ENCODE results near the gene PCDH9.

Gene PCDH9

GRCh38 chr13:67017276-67017675, 212.9 kb downstream of the PCDH9 start:
- H3K18ac ChIP-seq (ENCODE audit: low read length): no peak overlapping the region
- H3K9me3 ChIP-seq (ENCODE audit: insufficient read depth, low read depth, low read length): no peaks in the 10 kb centered on the region
- no peak overlapping the region for H3K14ac ChIP-seq (ENCODE audit: low read length)
- no peak overlapping the region for H2AFZ ChIP-seq (ENCODE audit: insufficient read depth, low read length, poor library complexity)
- no peak overlapping the region for H4K8ac ChIP-seq (ENCODE audit: low read depth, low read length)
- no peak overlapping the region for H2BK5ac ChIP-seq (ENCODE audit: low read depth, low read length, poor library complexity)
- H2AK5ac ChIP-seq (ENCODE audit: low read length): no peak overlapping the region
- H2BK120ac ChIP-seq (ENCODE audit: insufficient read depth, low read length, poor library complexity): no peak overlapping the region
- no peak overlapping the region for H3K4me2 ChIP-seq (ENCODE audit: low read length)
- H3K27me3 ChIP-seq (ENCODE audit: insufficient read depth, low read length): no peaks in the 10 kb centered on the region
- no peak overlapping the region for H3K27ac ChIP-seq (ENCODE audit: low read depth, low read length)
- no peak for DNase-seq
- H3K23ac ChIP-seq (ENCODE audit: low read length): no peak overlapping the region
- no peaks in the 10 kb centered on the region for H3K79me2 ChIP-seq (ENCODE audit: control insufficient read depth, insufficient read depth, low read length, poor library complexity)
- no peak overlapping the region for H4K91ac ChIP-seq (ENCODE audit: low read depth, low read length)
- H3K36me3 ChIP-seq (ENCODE audit: control insufficient read depth in 1 of 2, insufficient read depth in 2 of 2, low read length in 2 of 2): no peaks in the 10 kb centered on the region
- no CpG with 5 or more reads among the region's 2 CpGs for WGBS (ENCODE audit: extremely low coverage, insufficient coverage, insufficient read length)
- H3K4ac ChIP-seq (ENCODE audit: low read depth, low read length): no peak overlapping the region
- no peak overlapping the region for H3K4me3 ChIP-seq (ENCODE audit: low read depth, low read length)
- H3K9ac ChIP-seq (ENCODE audit: low read length): no peak overlapping the region
- H4K12ac ChIP-seq (ENCODE audit: low read depth, low read length): no peak overlapping the region
- no peaks in the 10 kb centered on the region for H3K79me1 ChIP-seq (ENCODE audit: low read length)
- no peak overlapping the region for H2BK12ac ChIP-seq (ENCODE audit: low read length)
- H3K4me1 ChIP-seq (ENCODE audit: control insufficient read depth in 1 of 2, insufficient read depth in 2 of 2, low read length in 2 of 2): no peaks in the 10 kb centered on the region

GRCh38 chr13:67015976-67016600, 214.0 kb downstream of the PCDH9 start:
- no peaks in the 10 kb centered on the region for H3K27me3 ChIP-seq (ENCODE audit: insufficient read depth, low read length)
- H3K79me1 ChIP-seq (ENCODE audit: low read length): no peaks in the 10 kb centered on the region
- H3K18ac ChIP-seq (ENCODE audit: low read length): no peak overlapping the region
- H3K4me1 ChIP-seq (ENCODE audit: control insufficient read depth in 1 of 2, insufficient read depth in 2 of 2, low read length in 2 of 2): no peaks in the 10 kb centered on the region
- no peak overlapping the region for H3K9ac ChIP-seq (ENCODE audit: low read length)
- no peaks in the 10 kb centered on the region for H3K79me2 ChIP-seq (ENCODE audit: control insufficient read depth, insufficient read depth, low read length, poor library complexity)
- H2AFZ ChIP-seq (ENCODE audit: insufficient read depth, low read length, poor library complexity): no peak overlapping the region
- no peak overlapping the region for H3K4ac ChIP-seq (ENCODE audit: low read depth, low read length)
- H3K4me2 ChIP-seq (ENCODE audit: low read length): no peak overlapping the region
- no peak overlapping the region for H4K8ac ChIP-seq (ENCODE audit: low read depth, low read length)
- WGBS (ENCODE audit: extremely low coverage, insufficient coverage, insufficient read length): no CpG with 5 or more reads among the region's 2 CpGs
- H2BK12ac ChIP-seq (ENCODE audit: low read length): no peak overlapping the region
- H2BK5ac ChIP-seq (ENCODE audit: low read depth, low read length, poor library complexity): no peak overlapping the region
- H3K23ac ChIP-seq (ENCODE audit: low read length): no peak overlapping the region
- H3K27ac ChIP-seq (ENCODE audit: low read depth, low read length): no peak overlapping the region
- no peaks in the 10 kb centered on the region for H3K36me3 ChIP-seq (ENCODE audit: control insufficient read depth in 1 of 2, insufficient read depth in 2 of 2, low read length in 2 of 2)
- no peaks in the 10 kb centered on the region for H3K9me3 ChIP-seq (ENCODE audit: insufficient read depth, low read depth, low read length)
- no peak overlapping the region for H2AK5ac ChIP-seq (ENCODE audit: low read length)
- no peak overlapping the region for H2BK120ac ChIP-seq (ENCODE audit: insufficient read depth, low read length, poor library complexity)
- no peak overlapping the region for H4K91ac ChIP-seq (ENCODE audit: low read depth, low read length)
- DNase-seq: no peak
- no peak overlapping the region for H3K14ac ChIP-seq (ENCODE audit: low read length)
- H3K4me3 ChIP-seq (ENCODE audit: low read depth, low read length): no peak overlapping the region
- no peak overlapping the region for H4K12ac ChIP-seq (ENCODE audit: low read depth, low read length)

GRCh38 chr13:67014399-67014798, 215.7 kb downstream of the PCDH9 start:
- H3K79me1 ChIP-seq (ENCODE audit: low read length): no peaks in the 10 kb centered on the region
- H3K4me1 ChIP-seq (ENCODE audit: control insufficient read depth in 1 of 2, insufficient read depth in 2 of 2, low read length in 2 of 2): no peaks in the 10 kb centered on the region
- no peaks in the 10 kb centered on the region for H3K79me2 ChIP-seq (ENCODE audit: control insufficient read depth, insufficient read depth, low read length, poor library complexity)
- H3K14ac ChIP-seq (ENCODE audit: low read length): no peak overlapping the region
- H3K4ac ChIP-seq (ENCODE audit: low read depth, low read length): no peak overlapping the region
- no peak overlapping the region for H3K9ac ChIP-seq (ENCODE audit: low read length)
- H3K4me3 ChIP-seq (ENCODE audit: low read depth, low read length): no peak overlapping the region
- H2BK12ac ChIP-seq (ENCODE audit: low read length): no peak overlapping the region
- no peak overlapping the region for H3K4me2 ChIP-seq (ENCODE audit: low read length)
- H2BK120ac ChIP-seq (ENCODE audit: insufficient read depth, low read length, poor library complexity): no peak overlapping the region
- H3K36me3 ChIP-seq (ENCODE audit: control insufficient read depth in 1 of 2, insufficient read depth in 2 of 2, low read length in 2 of 2): no peaks in the 10 kb centered on the region
- no peak overlapping the region for H4K12ac ChIP-seq (ENCODE audit: low read depth, low read length)
- H3K9me3 ChIP-seq (ENCODE audit: insufficient read depth, low read depth, low read length): no peaks in the 10 kb centered on the region
- H3K27ac ChIP-seq (ENCODE audit: low read depth, low read length): no peak overlapping the region
- H4K8ac ChIP-seq (ENCODE audit: low read depth, low read length): no peak overlapping the region
- no peak for DNase-seq
- H2AFZ ChIP-seq (ENCODE audit: insufficient read depth, low read length, poor library complexity): no peak overlapping the region
- H3K23ac ChIP-seq (ENCODE audit: low read length): no peak overlapping the region
- H3K18ac ChIP-seq (ENCODE audit: low read length): no peak overlapping the region
- H3K27me3 ChIP-seq (ENCODE audit: insufficient read depth, low read length): no peaks in the 10 kb centered on the region
- H2AK5ac ChIP-seq (ENCODE audit: low read length): no peak overlapping the region
- H4K91ac ChIP-seq (ENCODE audit: low read depth, low read length): no peak overlapping the region
- no peak overlapping the region for H2BK5ac ChIP-seq (ENCODE audit: low read depth, low read length, poor library complexity)
- WGBS (ENCODE audit: extremely low coverage, insufficient coverage, insufficient read length): no CpG with 5 or more reads among the region's 1 CpG

- no peak overlapping the region for H2BK5ac ChIP-seq (ENCODE audit: low read depth, low read length, poor library complexity)
- H3K79me1 ChIP-seq (ENCODE audit: low read length): no peaks in the 10 kb centered on the region
- no CpG with 5 or more reads among the region's 2 CpGs for WGBS (ENCODE audit: extremely low coverage, insufficient coverage, insufficient read length)
- H3K27me3 ChIP-seq (ENCODE audit: insufficient read depth, low read length): no peaks in the 10 kb centered on the region
- H3K23ac ChIP-seq (ENCODE audit: low read length): no peak overlapping the region
- H3K27ac ChIP-seq (ENCODE audit: low read depth, low read length): no peak overlapping the region
- H4K8ac ChIP-seq (ENCODE audit: low read depth, low read length): no peak overlapping the region
- no peak overlapping the region for H3K4me3 ChIP-seq (ENCODE audit: low read depth, low read length)
- no peak for DNase-seq
- H3K14ac ChIP-seq (ENCODE audit: low read length): no peak overlapping the region
- no peak overlapping the region for H4K91ac ChIP-seq (ENCODE audit: low read depth, low read length)
- H2BK120ac ChIP-seq (ENCODE audit: insufficient read depth, low read length, poor library complexity): no peak overlapping the region
- no peak overlapping the region for H2AK5ac ChIP-seq (ENCODE audit: low read length)
- no peak overlapping the region for H3K9ac ChIP-seq (ENCODE audit: low read length)
- no peaks in the 10 kb centered on the region for H3K4me1 ChIP-seq (ENCODE audit: control insufficient read depth in 1 of 2, insufficient read depth in 2 of 2, low read length in 2 of 2)
- no peak overlapping the region for H2BK12ac ChIP-seq (ENCODE audit: low read length)
- H2AFZ ChIP-seq (ENCODE audit: insufficient read depth, low read length, poor library complexity): no peak overlapping the region
- H3K18ac ChIP-seq (ENCODE audit: low read length): no peak overlapping the region
- no peak overlapping the region for H3K4ac ChIP-seq (ENCODE audit: low read depth, low read length)
- H3K79me2 ChIP-seq (ENCODE audit: control insufficient read depth, insufficient read depth, low read length, poor library complexity): no peaks in the 10 kb centered on the region
- no peak overlapping the region for H4K12ac ChIP-seq (ENCODE audit: low read depth, low read length)
- H3K36me3 ChIP-seq (ENCODE audit: control insufficient read depth in 1 of 2, insufficient read depth in 2 of 2, low read length in 2 of 2): no peaks in the 10 kb centered on the region
- no peak overlapping the region for H3K4me2 ChIP-seq (ENCODE audit: low read length)
- H3K9me3 ChIP-seq (ENCODE audit: insufficient read depth, low read depth, low read length): no peaks in the 10 kb centered on the region
These were observed 216.4 kb downstream of the PCDH9 start for GRCh38 chr13:67013709-67014108.

Measured in trophoblast cell (in vitro differentiated cells and primary cell).